ENCODE data around the gene MAP3K20.
"Not testable (repeated sequence)": the region's sequence is repeated elsewhere in the genome, so short reads cannot be mapped to it uniquely, and the experiment has no call there.

The MAP3K20 gene

DNA sequence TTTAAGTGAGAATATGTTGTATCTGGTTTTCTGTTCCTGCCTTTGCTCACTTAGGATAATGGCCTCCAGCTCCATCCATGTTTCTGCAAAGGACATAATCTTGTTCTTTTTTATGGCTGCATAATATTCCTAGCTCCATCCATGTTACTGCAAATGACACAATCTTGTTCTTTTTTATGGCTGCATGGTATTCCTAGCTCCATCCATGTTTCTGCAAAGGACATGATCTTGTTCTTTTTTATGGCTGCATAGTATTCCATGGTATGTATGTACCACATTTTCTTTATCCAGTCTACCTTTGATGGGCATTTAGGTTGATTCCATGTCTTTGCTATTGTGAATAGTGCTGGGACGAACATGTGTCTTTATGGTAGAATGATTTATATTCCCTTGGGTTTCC is 87.7 kb downstream of the MAP3K20 start:
- not testable (repeated sequence) for DNase-seq

DNA sequence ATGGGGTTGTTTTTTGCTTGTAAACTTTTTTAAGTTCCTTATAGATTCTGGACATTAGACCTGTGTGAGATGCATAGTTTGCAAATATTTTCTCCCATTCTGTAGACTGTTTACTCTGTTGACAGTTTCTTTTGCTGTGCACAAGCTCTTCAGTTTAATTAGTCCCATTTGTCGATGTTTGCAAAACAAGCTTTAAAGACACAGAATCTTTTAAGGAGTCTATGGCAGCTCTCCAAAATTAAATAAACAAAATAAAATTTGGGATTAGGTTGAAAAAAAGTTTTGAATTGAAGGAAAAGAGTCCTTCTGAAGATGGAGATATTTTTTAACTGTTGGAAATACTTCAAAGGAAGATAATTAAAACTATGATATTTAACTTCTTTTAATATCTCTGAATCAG is 88.8 kb downstream of the MAP3K20 start:
- no peak for DNase-seq

GRCh38 chr2:173165443-173166238 is 90.0 kb downstream of the MAP3K20 start:
- no peak for DNase-seq

DNA sequence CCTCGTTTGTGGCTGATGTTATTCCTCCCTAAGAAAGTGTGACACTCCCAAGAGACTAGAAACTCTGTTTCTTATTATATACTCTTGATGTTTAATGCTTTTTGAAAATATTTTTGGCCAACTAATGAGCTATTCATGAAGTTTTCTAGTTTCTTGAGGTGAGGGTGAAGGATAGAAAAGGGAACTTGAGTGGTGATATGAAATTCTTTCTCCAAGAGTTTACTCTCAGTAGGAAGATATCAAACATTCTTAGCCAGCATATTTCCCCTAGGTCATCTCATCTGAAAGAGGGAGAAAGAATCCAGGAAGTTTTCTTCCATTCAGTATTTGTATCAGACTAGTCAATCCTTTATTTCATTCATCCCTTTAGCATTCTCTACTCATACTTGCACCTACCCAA is 95.7 kb downstream of the MAP3K20 start:
- DNase-seq, result no peak

DNA sequence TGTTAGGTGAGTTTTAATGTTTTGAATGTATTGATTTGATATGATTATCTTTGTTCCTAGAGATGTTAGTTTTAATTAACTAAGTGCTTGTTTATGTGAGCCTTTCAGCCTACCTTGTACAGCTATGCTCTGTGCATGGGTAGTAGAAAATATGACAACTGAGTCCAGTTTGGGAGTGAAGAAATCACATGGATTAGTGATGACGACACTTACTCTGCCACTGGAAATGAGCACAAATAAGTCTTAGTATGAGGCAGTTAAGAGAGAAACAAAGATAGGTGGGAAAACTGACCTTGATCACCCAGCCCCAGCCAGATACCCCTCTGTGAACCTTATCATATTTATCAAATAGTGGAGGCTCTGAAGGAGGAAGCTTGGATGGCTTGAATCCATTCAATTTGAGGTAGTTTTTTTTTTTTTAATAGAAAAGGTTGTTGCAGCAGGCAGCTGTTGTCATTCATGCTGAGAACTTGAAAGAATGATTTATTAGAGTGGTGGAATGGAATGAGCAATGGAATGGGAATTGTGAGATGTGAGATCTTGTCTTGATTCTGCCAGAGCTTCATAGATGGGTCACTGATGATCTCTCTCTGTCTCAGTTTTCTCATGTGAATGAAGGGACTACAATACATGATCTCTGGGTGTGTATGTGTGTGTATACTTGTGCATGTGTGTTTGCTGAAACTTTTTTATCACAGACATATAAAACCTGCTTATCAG is 96.4 kb downstream of the MAP3K20 start:
- no peak for DNase-seq

DNA sequence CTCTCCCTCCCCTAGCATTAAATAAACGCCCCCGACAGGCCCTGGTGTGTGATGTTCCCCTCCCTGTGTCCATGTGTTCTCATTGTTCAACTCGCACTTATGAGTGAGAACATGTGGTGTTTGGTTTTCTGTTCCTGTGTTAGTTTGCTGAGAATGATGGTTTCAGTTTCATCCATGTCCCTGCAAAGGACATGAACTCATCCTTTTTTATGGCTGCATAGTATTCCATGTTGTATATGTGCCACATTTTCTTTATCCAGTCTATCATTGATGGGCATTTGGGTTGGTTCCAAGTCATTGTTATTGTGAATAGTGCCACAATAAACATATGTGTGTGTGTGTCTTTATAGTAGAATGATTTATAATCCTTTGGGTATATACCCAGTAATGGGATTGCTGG is 98.7 kb downstream of the MAP3K20 start:
- not testable (repeated sequence) for DNase-seq

DNA sequence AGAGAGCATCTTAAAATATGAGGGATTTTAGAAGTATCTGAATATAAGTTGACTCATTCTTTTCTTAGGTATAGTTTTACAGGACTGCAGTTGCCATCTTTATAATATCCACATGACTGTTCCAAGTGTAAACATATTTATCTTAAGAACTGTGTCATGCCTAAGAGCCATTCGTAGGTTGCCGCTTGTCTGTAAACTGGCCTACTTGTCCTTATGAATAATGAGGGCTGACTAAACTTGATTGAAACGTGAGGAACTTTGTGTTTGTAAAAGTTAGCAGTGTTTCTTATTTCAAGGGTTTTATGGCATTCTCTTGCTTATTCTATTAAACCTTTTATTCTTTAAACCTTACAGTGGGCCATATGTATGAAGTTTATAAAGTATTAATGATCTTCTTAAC is 99.6 kb downstream of the MAP3K20 start:
- DNase-seq, result no peak

DNA sequence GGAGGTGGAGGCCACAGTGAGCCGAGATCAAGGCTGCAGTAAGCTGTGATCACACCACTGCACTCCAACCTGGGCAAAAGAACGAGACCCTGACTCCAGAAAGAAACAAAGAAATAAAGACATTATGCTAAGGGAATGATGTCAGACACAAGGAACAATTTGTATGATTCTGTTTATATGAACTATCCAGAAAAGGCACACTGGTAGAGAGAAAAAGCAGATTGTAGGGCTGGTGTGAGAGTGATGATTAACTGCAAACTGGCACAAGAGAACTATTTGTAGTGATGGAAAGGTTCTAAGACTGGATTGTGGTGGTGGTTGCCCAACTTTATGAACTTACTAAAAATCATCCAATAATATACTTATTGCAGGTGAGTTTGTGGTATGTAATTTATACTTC is 106.3 kb downstream of the MAP3K20 start:
- DNase-seq, result no peak

DNA sequence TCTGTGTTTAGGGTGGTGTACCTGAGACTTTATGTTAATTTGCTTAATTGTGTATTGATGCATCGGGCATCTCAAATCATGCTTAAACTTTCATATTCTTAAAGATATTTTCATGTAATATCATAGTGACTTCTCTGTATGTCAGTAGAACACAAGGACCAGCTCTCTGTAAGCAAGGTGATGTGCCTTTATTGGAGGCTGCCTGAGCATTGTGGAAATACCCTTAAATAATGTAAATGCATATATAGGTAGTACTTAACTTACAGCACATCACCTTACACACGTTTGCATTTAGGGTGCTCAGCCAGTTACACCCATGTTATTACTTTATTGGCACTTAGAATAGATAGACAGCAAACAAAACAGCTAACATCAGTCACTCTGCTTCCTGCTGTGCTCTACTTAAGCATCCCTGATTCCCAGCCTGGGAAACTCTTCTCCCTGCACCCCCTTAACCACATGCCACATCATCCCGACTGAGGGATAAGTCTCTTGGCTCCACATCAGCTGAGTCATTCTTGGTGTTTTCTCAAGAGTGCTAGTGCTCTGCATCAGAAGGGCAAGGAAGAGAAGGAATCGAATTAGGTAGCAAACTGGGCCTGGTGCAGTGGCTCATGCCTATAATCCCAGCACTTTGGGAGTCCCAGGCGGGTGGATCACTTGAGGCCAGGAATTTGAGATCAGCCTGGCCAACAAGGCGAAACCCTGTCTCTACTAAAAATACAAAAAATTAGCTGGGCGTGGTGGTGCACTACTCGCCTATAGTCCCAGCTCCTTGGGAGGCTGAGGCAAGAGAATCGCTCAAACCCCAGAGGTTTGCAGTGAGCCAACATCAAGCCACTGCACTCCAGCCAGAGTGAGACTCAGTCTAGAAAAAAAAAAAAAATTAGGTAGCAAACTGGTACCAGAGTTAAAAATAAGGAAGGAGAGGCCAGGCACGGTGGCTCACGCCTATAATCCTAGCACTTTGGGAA is 108.7 kb downstream of the MAP3K20 start:
- no peak for DNase-seq

- DNase-seq, result no peak
Measured at GRCh38 chr2:173185437-173185836, 109.8 kb downstream of the MAP3K20 start.

GRCh38 chr2:173187941-173188788 is 112.5 kb downstream of the MAP3K20 start:
- DNase-seq, result no peak

DNA sequence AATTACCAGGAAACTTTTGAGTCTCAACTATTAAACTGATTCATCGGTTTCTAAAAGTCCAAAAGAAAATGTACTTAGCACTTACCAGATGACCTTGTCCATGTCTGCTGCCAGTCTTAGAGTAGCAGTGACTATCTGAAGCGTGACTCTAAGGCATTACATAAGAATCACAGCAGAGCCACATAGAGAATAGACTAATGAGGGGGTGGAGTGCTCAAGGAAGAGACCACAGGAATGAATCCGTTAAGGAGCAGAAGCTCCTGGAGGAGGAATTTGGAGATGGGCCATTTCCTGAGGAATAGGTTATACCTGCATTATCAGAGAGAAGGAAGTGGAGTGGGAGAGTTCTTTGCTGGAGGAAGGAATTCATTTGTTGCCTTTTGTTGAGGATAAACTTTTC is 116.0 kb downstream of the MAP3K20 start:
- DNase-seq, result no peak

DNA sequence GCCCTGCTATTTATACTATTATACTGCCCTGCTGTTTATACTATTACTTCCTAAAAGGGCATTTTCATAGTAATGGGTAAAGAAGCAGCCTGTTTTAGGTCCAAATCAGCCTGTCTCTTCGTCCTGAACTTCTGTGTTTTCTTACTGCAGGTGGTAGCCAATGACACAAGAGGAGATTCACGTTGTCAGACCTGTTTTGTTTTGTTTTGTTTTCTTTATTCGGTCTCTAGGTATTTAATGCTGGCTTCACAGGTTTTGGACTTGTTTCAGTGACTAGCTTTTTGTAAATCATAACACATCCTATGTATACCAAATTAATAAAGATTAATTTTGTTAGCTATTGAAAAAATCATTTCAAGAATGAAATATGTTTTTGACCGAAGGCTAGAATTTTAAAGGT is 116.4 kb downstream of the MAP3K20 start:
- DNase-seq, result no peak

- DNase-seq, result no peak
Measured at GRCh38 chr2:173193925-173194324, 118.3 kb downstream of the MAP3K20 start.

DNA sequence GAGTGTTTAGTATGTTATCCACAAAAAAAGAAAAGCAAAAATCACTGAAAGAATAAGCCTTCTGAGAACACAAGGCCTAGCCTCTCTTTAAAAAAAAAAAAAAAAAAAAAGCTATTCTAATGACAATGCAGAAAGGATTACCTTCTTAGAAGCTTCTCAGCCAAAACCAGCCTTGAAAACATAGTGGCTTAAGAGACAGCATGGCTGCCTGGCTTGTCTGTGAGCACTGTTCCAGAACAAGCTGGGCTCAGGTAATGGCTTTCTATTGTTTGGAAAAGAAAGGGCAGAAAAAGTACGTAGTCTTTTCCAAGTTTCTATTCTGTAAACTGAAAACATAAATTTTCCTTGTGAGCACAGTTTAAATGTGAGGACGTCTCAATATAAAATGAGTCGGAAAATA is 119.5 kb downstream of the MAP3K20 start:
- no peak for DNase-seq

GRCh38 chr2:173196080-173196479 is 120.4 kb downstream of the MAP3K20 start:
- no peak for DNase-seq

DNA sequence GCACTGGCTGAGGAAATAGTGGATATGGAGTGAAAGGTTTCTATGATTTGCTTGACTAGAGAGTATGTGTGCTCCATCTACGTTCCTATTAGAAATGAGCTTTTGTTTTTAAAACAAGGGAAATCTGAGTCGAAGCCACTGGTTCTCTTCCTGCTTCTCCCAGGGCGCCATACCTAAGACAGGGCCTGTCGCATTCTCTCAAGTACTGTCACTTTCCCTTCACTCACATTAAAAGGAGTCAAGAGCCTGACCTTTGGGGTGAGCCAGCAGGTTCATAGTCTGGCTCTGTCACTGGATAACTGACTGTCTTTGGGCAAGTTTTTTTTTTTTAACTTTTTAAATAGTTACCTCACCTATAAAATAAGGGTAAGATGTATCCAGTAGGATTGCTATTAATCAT is 121.0 kb downstream of the MAP3K20 start:
- DNase-seq, result no peak

- DNase-seq, result no peak
Measured at GRCh38 chr2:173198327-173198726, 122.7 kb downstream of the MAP3K20 start.

- no peak for DNase-seq
Measured at GRCh38 chr2:173199294-173199693, 123.6 kb downstream of the MAP3K20 start.

DNA sequence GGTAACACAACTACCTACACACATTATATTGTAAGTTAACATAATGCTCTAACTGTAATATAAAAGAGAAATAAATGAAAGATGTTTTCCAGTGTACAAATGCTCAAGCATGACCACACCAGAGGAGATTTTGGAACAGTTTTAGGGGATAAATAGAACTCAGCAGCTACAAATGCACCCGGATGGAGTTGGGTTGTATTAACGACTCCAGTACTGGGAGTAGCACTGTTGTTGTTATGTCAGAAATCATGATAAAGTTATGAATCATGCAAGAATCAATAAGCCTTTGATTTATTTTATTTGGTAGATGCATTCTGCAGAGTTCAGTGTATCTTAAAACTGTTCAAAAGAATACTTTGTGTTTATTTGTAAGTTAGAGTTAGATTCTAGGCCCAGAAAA is 126.9 kb downstream of the MAP3K20 start:
- no peak for DNase-seq

- DNase-seq, result no peak
Measured at GRCh38 chr2:173204316-173204715, 128.7 kb downstream of the MAP3K20 start.

DNA sequence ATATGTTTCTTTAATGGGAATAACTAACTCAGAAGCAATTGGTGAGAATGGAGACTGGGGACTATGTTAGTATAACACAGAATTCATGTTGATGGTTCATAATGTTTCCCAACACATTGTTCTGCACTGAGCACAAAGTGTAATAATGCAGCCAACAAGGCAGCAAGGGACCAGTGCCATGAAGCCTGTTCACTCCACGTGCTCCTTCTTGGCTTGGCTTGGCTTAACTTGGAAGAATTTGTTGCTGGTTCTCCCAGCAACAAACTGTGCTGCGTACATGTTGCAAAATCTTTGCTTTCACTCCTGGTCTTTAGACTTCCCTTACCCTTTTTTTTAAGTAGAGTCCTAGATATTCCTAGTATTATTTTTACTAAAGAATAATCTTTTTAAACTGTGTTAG is 129.7 kb downstream of the MAP3K20 start:
- DNase-seq, result no peak

Data from GDM1 (cell line).